Superior temporal gyrus (tissue), 1 donor: ENCODE results near the gene ZNF853.
"Not testable (repeated sequence)": the region's sequence is repeated elsewhere in the genome, so short reads cannot be mapped to it uniquely, and the experiment has no call there.

Experiments
- DNase-seq: peaks from one replicate; pipeline ENCODE4 v3.0.0-alpha.2; 2016; ENCODE audit errors: extremely low spot score

The ZNF853 gene

DNA sequence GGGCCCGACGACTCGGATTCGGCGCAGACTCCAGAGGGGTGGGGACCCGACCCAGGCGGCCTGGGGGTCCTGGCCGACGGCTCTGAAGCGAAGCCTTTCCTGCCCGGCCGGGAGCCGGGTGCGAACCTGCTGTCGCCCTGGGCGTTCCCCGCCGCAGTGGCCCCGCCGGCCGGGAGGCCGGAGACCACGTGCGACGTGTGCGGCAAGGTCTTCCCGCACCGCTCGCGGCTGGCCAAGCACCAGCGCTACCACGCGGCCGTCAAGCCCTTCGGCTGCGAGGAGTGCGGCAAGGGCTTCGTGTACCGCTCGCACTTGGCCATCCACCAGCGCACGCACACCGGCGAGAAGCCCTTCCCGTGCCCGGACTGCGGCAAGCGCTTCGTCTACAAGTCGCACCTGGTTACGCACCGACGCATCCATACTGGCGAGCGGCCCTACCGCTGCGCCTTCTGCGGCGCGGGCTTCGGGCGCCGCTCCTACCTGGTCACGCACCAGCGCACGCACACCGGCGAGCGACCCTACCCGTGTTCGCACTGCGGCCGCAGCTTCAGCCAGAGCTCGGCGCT lies 37.1 kb downstream of the ZNF853 start:
- DNase-seq, result no peak

DNA sequence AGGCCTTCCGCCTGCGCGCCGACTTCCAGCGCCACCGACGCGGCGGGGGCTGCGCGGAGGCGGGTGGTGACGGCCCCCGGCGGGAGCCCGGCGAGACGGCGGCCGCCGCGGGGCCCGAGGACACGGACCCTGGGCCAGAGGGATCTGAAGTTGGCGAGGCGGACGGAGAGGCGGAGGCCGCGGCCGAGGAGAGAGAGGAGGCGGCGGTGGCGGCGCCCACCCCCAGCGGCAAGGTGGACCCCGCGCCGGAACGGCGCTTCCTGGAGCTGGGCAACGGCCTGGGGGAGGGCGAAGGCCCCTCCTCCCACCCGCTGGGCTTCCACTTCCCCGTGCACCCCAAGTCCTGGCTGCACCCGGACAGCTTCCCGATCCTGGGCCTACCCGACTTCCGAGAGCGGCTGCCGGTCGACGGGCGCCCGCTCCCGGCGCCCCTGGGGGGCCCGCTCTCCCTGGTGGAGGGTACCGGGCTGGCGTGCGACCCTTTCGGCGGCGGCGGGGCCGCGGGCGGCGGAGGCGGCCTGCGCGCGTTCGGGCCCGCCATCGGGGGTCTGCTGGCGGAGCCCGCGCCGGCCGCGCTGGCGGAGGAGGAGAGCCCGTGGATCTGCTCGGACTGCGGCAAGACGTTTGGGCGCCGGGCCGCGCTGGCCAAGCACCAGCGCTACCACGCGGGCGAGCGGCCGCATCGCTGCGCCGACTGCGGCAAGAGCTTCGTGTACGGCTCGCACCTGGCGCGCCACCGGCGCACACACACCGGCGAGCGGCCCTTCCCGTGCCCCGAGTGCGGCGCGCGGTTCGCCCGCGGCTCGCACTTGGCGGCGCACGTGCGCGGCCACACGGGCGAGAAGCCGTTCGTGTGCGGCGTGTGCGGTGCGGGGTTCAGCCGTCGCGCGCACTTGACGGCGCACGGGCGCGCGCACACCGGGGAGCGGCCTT lies 37.9 kb downstream of the ZNF853 start:
- no peak for DNase-seq

DNA sequence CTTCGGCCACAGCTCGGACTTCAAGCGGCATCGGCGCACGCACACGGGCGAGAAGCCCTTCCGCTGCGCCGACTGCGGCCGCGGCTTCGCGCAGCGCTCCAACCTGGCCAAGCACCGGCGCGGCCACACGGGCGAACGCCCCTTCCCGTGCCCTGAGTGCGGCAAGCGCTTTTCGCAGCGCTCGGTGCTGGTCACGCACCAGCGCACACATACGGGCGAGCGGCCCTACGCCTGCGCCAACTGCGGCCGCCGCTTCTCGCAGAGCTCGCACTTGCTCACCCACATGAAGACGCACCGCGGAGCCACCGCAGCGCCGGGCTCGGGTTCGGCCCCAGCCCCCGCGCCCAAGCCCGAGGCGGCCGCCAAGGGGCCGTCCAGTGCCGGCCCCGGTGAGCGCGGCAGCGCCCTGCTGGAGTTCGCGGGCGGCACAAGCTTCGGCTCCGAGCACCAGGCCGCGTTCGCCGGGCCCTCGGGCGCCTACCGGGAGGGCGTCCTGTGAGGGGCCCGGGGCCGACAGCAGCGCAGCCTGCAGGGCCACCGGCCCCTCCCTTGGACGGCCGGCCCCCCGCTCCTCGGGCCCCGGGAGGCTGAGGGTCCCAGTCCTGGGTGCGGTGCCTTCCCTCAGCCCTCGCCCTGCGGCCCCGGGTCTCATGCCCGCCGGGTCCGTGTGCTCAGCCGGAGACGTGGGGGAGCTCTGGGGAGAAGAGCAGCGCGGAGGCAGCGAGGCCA lies 38.9 kb downstream of the ZNF853 start:
- no peak for DNase-seq

DNA sequence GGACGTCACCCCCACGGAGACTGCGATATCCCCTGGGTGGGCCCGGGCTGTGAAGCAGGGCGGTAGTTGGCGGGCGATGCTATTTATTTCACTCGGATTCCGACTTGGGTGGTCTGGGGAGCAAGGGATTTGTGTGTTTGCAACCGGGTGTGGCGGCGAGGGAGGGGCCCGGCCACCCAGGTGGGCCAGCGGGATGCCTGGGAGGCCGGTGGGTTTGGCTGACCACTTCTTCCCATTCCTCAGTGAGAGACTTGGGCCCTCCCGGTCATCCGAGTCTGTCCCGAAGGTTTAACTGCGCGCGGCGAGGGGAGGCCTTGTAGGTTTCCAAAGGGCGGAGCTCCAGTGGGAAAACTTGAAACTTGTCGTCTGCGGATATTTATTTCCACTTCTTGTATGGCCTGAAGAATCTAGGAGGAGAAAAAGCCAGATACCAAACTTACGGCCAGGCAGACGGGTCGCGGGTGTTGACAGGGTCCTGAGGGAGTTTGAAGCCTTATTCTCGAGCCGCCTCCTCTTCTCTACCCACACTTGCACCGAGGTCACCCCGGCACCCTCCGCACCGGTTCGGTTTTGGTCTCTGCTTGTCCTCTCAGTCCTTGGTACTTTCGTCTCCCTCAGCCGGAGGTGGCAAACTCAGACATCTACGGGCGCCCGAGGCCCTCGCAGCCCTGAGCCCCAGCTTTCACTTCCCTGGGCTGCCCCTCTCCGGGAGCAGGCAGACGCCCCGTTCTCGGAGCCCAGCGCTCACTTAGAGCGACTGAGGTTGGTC lies 39.6 kb downstream of the ZNF853 start:
- DNase-seq, result no peak

DNA sequence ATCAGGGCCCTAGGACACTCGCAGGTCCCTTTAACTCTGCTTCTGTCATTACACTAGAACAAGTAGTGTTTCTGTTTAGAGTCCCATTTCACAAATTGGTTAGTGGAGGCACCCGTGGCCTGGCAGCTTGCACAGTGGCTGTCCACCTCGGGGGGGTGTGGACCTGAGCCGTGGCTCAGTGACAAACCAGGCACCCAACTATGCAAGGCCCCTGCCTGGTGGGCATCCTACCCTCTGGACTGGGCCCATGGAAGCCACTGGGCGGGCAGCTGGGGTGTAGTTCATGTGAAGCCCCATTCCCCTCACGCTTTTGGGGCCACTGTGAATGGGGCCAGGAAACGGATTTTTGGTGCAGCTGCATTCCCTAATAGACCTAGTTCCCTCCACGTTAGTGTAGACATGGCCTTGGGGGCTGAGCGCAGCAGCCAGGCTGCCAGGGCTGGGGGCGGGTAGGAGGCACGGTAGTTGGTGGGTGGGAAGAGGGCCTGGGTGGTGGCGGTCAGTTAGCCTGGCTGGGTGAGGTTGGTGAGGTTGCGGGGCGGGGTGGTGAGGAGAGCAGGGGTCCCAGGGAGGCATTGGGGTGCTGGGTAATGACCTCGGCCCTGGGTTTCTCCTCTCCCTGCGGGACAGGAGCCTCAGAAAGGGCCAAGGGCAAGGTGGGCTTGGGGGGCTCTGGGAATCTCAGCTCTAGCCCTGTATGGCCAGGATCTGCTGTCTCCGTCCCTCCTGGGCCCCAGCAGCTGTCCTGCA lies 40.4 kb downstream of the ZNF853 start:
- no peak for DNase-seq

DNA sequence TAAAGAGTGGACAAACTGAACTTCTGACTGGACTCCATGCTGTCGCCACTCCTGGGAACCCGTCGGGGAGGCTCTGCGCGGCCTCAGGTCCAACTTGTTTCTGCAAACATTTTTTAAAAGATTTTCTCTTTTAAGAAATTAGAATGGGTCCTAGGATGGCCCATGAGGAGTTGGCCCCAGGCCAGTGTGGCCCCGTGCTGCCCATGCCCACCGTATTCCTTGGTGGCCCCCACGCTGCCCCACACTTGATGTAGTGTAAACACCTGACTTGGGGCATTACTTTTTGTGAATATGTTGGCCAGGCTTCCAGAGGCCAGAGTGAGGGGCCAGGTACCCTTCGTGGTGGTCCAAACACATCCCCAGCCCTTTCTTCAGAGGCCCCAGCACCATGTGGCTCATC lies 41.0 kb downstream of the ZNF853 start:
- no peak for DNase-seq

DNA sequence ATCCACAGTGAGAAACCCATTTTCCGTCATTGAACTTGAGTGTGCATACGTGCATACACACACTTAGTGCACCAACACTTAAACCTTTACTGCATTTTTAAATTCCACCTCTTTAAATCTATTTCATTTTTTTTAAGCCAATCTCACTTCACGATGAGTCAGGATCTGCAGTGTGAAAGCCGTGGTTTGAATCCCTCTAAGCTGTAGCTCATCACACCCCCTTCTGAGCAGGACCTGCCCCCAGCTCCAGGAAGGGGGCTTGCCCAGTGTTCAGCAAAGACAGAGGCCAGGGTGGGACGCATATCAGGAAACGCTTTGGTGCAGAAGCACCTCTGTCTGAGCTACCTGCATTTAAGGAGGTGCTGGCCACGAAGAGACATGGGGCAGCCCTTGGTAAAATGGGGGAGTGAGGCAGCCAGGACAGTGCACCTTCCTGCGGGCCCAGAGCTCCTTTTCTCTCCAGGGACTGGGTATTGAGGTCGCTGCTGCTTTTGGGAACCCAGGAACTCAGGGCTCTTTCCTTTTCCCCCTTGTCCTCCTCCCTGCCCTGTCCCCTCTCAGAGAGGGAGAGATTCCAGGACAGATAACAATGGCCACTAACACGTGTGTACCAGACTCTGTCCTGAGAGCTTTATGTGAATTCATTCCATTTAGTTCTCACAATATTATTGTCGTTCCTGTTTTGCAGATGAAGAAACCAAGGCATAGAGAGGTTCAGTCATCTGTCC lies 43.4 kb downstream of the ZNF853 start:
- no peak for DNase-seq

DNA sequence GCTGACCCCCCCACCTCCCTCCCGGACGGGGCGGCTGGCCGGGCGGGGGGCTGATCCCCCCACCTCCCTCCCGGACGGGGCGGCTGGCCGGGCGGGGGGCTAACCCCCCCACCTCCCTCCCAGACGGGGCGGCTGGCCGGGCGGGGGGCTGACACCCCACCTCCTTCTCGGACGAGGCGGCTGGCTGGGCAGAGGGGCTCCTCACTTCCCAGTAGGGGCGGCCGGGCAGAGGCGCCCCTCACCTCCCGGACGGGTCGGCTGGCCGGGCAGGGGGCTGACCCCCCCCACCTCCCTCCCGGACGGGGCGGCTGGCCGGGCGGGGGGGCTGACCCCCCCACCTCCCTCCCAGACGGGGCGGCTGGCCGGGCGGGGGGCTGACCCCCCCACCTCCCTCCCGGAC lies 55.4 kb downstream of the ZNF853 start:
- not testable (repeated sequence) for DNase-seq
